IPS-20b (cell line): ENCODE data around the gene ITGAE.

Source experiments
- H3K27ac ChIP-seq: one replicate; pipeline ENCODE4 v1.5.1; 2013; ENCODE audit warnings: low read length
- H3K27me3 ChIP-seq: 2 replicates; pipeline ENCODE4 v1.6.1; 2013; ENCODE audit warnings: mild to moderate bottlenecking, low read length, inconsistent platforms; ENCODE audit not compliant: insufficient read depth
- H3K36me3 ChIP-seq: 2 replicates; pipeline ENCODE4 v1.6.1; 2013; ENCODE audit warnings: low read depth, mild to moderate bottlenecking, inconsistent platforms, low read length, moderate library complexity; ENCODE audit not compliant: insufficient read depth
- H3K4me1 ChIP-seq: 2 replicates; pipeline ENCODE4 v1.6.1; 2013; ENCODE audit warnings: mild to moderate bottlenecking, control low read depth, inconsistent platforms, low read length, moderate library complexity; ENCODE audit not compliant: insufficient read depth
- H3K4me3 ChIP-seq: 2 replicates; pipeline ENCODE4 v1.5.1; 2013; ENCODE audit warnings: mild to moderate bottlenecking, low read length, inconsistent platforms
- H3K9ac ChIP-seq: 2 replicates; pipeline ENCODE4 v1.6.1; 2013; ENCODE audit warnings: low read depth, mild to moderate bottlenecking, inconsistent platforms, low read length, moderate library complexity
- H3K9me3 ChIP-seq: 2 replicates; pipeline ENCODE4 v1.6.1; 2013; ENCODE audit warnings: mild to moderate bottlenecking, low read depth, low read length, inconsistent platforms; ENCODE audit not compliant: insufficient read depth

The ITGAE gene

GRCh38 chr17:3683054-3683511, 117.9 kb downstream of the ITGAE start:
- Histone ChIP-seq H3K4me3 (no peak overlapping the region), H3K27ac (no peak overlapping the region), H3K4me1 (no peaks in the 10 kb centered on the region), H3K36me3 (no peaks in the 10 kb centered on the region), H3K9ac (no peak overlapping the region), H3K9me3 (no peaks in the 10 kb centered on the region), H3K27me3 (no peaks in the 10 kb centered on the region)

GRCh38 chr17:3682033-3682432, 119.0 kb downstream of the ITGAE start:
- no peak overlapping the region for H3K4me3 ChIP-seq
- H3K4me1 ChIP-seq = no peaks in the 10 kb centered on the region
- no peaks in the 10 kb centered on the region for H3K36me3 ChIP-seq
- H3K27ac ChIP-seq = no peak overlapping the region
- H3K27me3 ChIP-seq = no peaks in the 10 kb centered on the region
- H3K9ac ChIP-seq = no peak overlapping the region
- H3K9me3 ChIP-seq = no peaks in the 10 kb centered on the region

GRCh38 chr17:3681565-3681964, 119.4 kb downstream of the ITGAE start:
- H3K4me3 ChIP-seq = no peak overlapping the region
- no peaks in the 10 kb centered on the region for H3K4me1 ChIP-seq
- no peak overlapping the region for H3K27ac ChIP-seq
- H3K9me3 ChIP-seq = no peaks in the 10 kb centered on the region
- no peak overlapping the region for H3K9ac ChIP-seq
- H3K27me3 ChIP-seq = no peaks in the 10 kb centered on the region
- H3K36me3 ChIP-seq = no peaks in the 10 kb centered on the region

GRCh38 chr17:3681057-3681456, 119.9 kb downstream of the ITGAE start:
- no peaks in the 10 kb centered on the region for H3K9me3 ChIP-seq
- H3K36me3 ChIP-seq = no peaks in the 10 kb centered on the region
- no peak overlapping the region for H3K9ac ChIP-seq
- no peak overlapping the region for H3K4me3 ChIP-seq
- no peaks in the 10 kb centered on the region for H3K27me3 ChIP-seq
- no peaks in the 10 kb centered on the region for H3K4me1 ChIP-seq
- no peak overlapping the region for H3K27ac ChIP-seq

- Histone ChIP-seq H3K9me3 (no peaks in the 10 kb centered on the region), H3K36me3 (no peaks in the 10 kb centered on the region), H3K4me1 (no peaks in the 10 kb centered on the region), H3K27me3 (no peaks in the 10 kb centered on the region), H3K9ac (no peak overlapping the region), H3K4me3 (no peak overlapping the region), H3K27ac (no peak overlapping the region)
Measured at GRCh38 chr17:3679531-3680126, 121.4 kb downstream of the ITGAE start.

GRCh38 chr17:3678821-3679530, 122.0 kb downstream of the ITGAE start:
- no peaks in the 10 kb centered on the region for H3K4me1 ChIP-seq
- no peaks in the 10 kb centered on the region for H3K27me3 ChIP-seq
- no peak overlapping the region for H3K9ac ChIP-seq
- H3K9me3 ChIP-seq = no peaks in the 10 kb centered on the region
- H3K36me3 ChIP-seq = no peaks in the 10 kb centered on the region
- H3K27ac ChIP-seq = no peak overlapping the region
- H3K4me3 ChIP-seq = no peak overlapping the region

GRCh38 chr17:3678095-3678820, 122.7 kb downstream of the ITGAE start:
- H3K9ac ChIP-seq = no peak overlapping the region
- no peak overlapping the region for H3K4me3 ChIP-seq
- H3K36me3 ChIP-seq = no peaks in the 10 kb centered on the region
- no peaks in the 10 kb centered on the region for H3K27me3 ChIP-seq
- H3K4me1 ChIP-seq = no peaks in the 10 kb centered on the region
- no peak overlapping the region for H3K27ac ChIP-seq
- no peaks in the 10 kb centered on the region for H3K9me3 ChIP-seq

GRCh38 chr17:3675886-3676285, 125.1 kb downstream of the ITGAE start:
- Histone ChIP-seq H3K4me1 (no peaks in the 10 kb centered on the region), H3K9me3 (no peaks in the 10 kb centered on the region), H3K36me3 (no peaks in the 10 kb centered on the region), H3K27me3 (no peaks in the 10 kb centered on the region), H3K4me3 (no peak overlapping the region), H3K27ac (no peak overlapping the region), H3K9ac (no peak overlapping the region)

- Histone ChIP-seq H3K36me3 (peaks cover 9% of the 10 kb centered on the region; the same call in 1 of the 2 replicates), H3K9me3 (no peaks in the 10 kb centered on the region), H3K27me3 (no peaks in the 10 kb centered on the region), H3K27ac (no peak overlapping the region), H3K9ac (no peak overlapping the region), H3K4me1 (no peaks in the 10 kb centered on the region), H3K4me3 (no peak overlapping the region)
Measured at GRCh38 chr17:3672571-3672970, 128.4 kb downstream of the ITGAE start.

GRCh38 chr17:3669548-3669947, 131.4 kb downstream of the ITGAE start:
- peak overlapping the region; percentile 95 for H3K9ac ChIP-seq
- H3K4me3 ChIP-seq = peak overlapping the region; percentile 96
- no peaks in the 10 kb centered on the region for H3K9me3 ChIP-seq
- no peaks in the 10 kb centered on the region for H3K27me3 ChIP-seq
- H3K36me3 ChIP-seq = peaks cover 13% of the 10 kb centered on the region
- H3K27ac ChIP-seq = no peak overlapping the region
- H3K4me1 ChIP-seq = 0 out of 2 replicates have a peak, but pooled peaks cover 2% of the 10 kb centered on the region

- 0 out of 2 replicates have a peak, but pooled peaks cover 2% of the 10 kb centered on the region for H3K4me1 ChIP-seq
- peak overlapping the region; percentile 96 for H3K4me3 ChIP-seq
- H3K27me3 ChIP-seq = no peaks in the 10 kb centered on the region
- no peaks in the 10 kb centered on the region for H3K9me3 ChIP-seq
- peak overlapping the region; percentile 50 for H3K27ac ChIP-seq
- peak overlapping the region; percentile 95 for H3K9ac ChIP-seq
- peaks cover 18% of the 10 kb centered on the region for H3K36me3 ChIP-seq
Measured at GRCh38 chr17:3669085-3669347, 132.0 kb downstream of the ITGAE start.
